IMR-90 (cell line): Measurements from ENCODE around the gene PDE5A. TPM values are rescaled to one million over a fixed set of nuclear protein-coding genes. Genes with fewer than 3 reads are reported as not detected.

Experiments
- ATAC-seq: fragments of 200-7000 bp; cut with Tn5 transposase; 2 replicates; pipeline ENCODE4 v1.9.1; 2020; ENCODE audit warnings: low read depth, mild to moderate bottlenecking, moderate library complexity
- BruUV-seq: library from RNA; stranded (reverse); fragments of 400-500 nt; replicated peaks from 2 replicates; lab custom pipeline; 2021; lab: Mats Ljungman, UMichigan
- CTCF ChIA-PET: fragments of 300-600 bp; formaldehyde crosslinking; extraction: SDS; loops from one replicate; lab custom pipeline; 2021; ENCODE audit warnings: antibody characterized with exemption; lab: Yijun Ruan, JAX
- POLR2A ChIA-PET: fragments of 300-600 bp; sonication (Branson Sonifier 250); formaldehyde crosslinking; loops from one replicate; lab custom pipeline; 2022; ENCODE audit warnings: antibody characterized with exemption; ENCODE audit not compliant: unreplicated experiment; lab: Charles Lee
- DNase-seq: peaks from one replicate; pipeline ENCODE4 v3.0.0; 2013
- H2AFZ ChIP-seq: replicated peaks from 2 replicates; pipeline ENCODE3; 2013; ENCODE audit warnings: low read length, mild to moderate bottlenecking; ENCODE audit not compliant: poor library complexity
- H2AK5ac ChIP-seq: 2 replicates; pipeline ENCODE4 v1.6.1; 2013; ENCODE audit warnings: low read depth, low read length, inconsistent platforms
- H2AK9ac ChIP-seq: replicated peaks from 2 replicates; pipeline ENCODE3; 2013; ENCODE audit warnings: mild to moderate bottlenecking, low read depth, low read length, moderate library complexity; ENCODE audit not compliant: poor library complexity
- H2BK120ac ChIP-seq: 2 replicates; pipeline ENCODE4 v1.6.1; 2013; ENCODE audit warnings: low read depth, low read length, inconsistent platforms
- H2BK15ac ChIP-seq: 3 replicates; pipeline ENCODE4 v1.6.1; 2013; ENCODE audit warnings: low read depth, low read length, inconsistent platforms
- H2BK20ac ChIP-seq: 2 replicates; pipeline ENCODE4 v1.6.1; 2013; ENCODE audit warnings: low read depth, mild to moderate bottlenecking, inconsistent platforms, low read length, moderate library complexity
- H2BK5ac ChIP-seq: 2 replicates; pipeline ENCODE4 v1.6.1; 2013; ENCODE audit warnings: mild to moderate bottlenecking, low read depth, low read length, inconsistent platforms; ENCODE audit not compliant: poor library complexity, severe bottlenecking
- H3K14ac ChIP-seq: replicated peaks from 2 replicates; pipeline ENCODE4 v1.6.1; 2013; ENCODE audit warnings: low read depth, low read length, inconsistent platforms
- H3K18ac ChIP-seq: 2 replicates; pipeline ENCODE4 v1.6.1; 2013; ENCODE audit warnings: low read depth, low read length, control low read depth
- H3K23ac ChIP-seq: 2 replicates; pipeline ENCODE4 v1.6.1; 2013; ENCODE audit warnings: low read depth, low read length, inconsistent platforms
- H3K27ac ChIP-seq: 2 replicates; pipeline ENCODE4 v1.5.1; 2013; ENCODE audit warnings: mild to moderate bottlenecking, control low read depth, low read length; ENCODE audit not compliant: insufficient read depth
- H3K27me3 ChIP-seq: 2 replicates; pipeline ENCODE4 v1.6.1; 2013; ENCODE audit warnings: low read length; ENCODE audit not compliant: control insufficient read depth, insufficient read depth
- H3K36me3 ChIP-seq: 2 replicates; pipeline ENCODE4 v1.6.1; 2013; ENCODE audit warnings: low read length, mixed read lengths; ENCODE audit not compliant: control insufficient read depth, insufficient read depth
- H3K4ac ChIP-seq: 2 replicates; pipeline ENCODE4 v1.6.1; 2013; ENCODE audit warnings: low read depth, low read length, inconsistent platforms
- H3K4me1 ChIP-seq: 2 replicates; pipeline ENCODE4 v1.6.1; 2013; ENCODE audit warnings: low read length, mixed read lengths; ENCODE audit not compliant: control insufficient read depth, insufficient read depth
- H3K4me2 ChIP-seq: 2 replicates; pipeline ENCODE4 v1.6.1; 2013; ENCODE audit warnings: low read depth, mild to moderate bottlenecking, control low read depth, low read length, moderate library complexity
- H3K4me3 ChIP-seq: 2 replicates; pipeline ENCODE4 v1.5.1; 2013; ENCODE audit warnings: low read depth, mild to moderate bottlenecking, control low read depth, low read length, moderate library complexity; ENCODE audit not compliant: insufficient read depth
- H3K56ac ChIP-seq: 2 replicates; pipeline ENCODE4 v1.6.1; 2013; ENCODE audit warnings: low read length, inconsistent platforms; ENCODE audit not compliant: insufficient read depth; ENCODE audit errors: extremely low read depth
- H3K79me1 ChIP-seq, 2 experiments: 2 replicates each; pipeline ENCODE4 v1.6.1; 2013; ENCODE audit warnings: low read length in 2 of 2, inconsistent platforms in 1 of 2, low read depth in 1 of 2
- H3K9ac ChIP-seq: 2 replicates; pipeline ENCODE4 v1.6.1; 2013; ENCODE audit warnings: low read depth, low read length, control low read depth
- H3K9me1 ChIP-seq: 2 replicates; pipeline ENCODE4 v1.6.1; 2013; ENCODE audit warnings: low read length, inconsistent platforms; ENCODE audit not compliant: insufficient read depth
- H3K9me3 ChIP-seq: 2 replicates; pipeline ENCODE4 v1.6.1; 2013; ENCODE audit warnings: low read length; ENCODE audit not compliant: control insufficient read depth, insufficient read depth
- H4K20me1 ChIP-seq: 2 replicates; pipeline ENCODE4 v1.6.1; 2013; ENCODE audit warnings: low read length, inconsistent platforms; ENCODE audit not compliant: insufficient read depth
- H4K5ac ChIP-seq: 2 replicates; pipeline ENCODE4 v1.6.1; 2013; ENCODE audit warnings: mild to moderate bottlenecking, low read depth, low read length, control low read depth
- H4K8ac ChIP-seq, 2 experiments: 2 replicates each; pipeline ENCODE4 v1.6.1; 2013; ENCODE audit warnings: low read depth in 2 of 2, low read length in 2 of 2, control low read depth in 1 of 2, inconsistent platforms in 1 of 2
- H4K91ac ChIP-seq: 2 replicates; pipeline ENCODE4 v1.6.1; 2013; ENCODE audit warnings: low read depth, low read length, inconsistent platforms; ENCODE audit not compliant: insufficient read depth
- MAFK ChIP-seq: IDR thresholded peaks from 2 replicates; pipeline ENCODE4 v1.6.1; 2012; ENCODE audit warnings: low read depth, low read length, improper control_type of control experiment
- RFX5 ChIP-seq: IDR thresholded peaks from 2 replicates; pipeline ENCODE4 v1.8.0; 2012; ENCODE audit warnings: low read depth, mild to moderate bottlenecking, low read length, moderate library complexity
- WGBS, 2 experiments: methylation state at CpG; one replicate each; pipeline versions ENCODE4 v1.1.5 to v1.1.7; 2013; ENCODE audit warnings: missing lambda C conversion rate in 2 of 2; ENCODE audit not compliant: insufficient read length in 1 of 2; ENCODE audit errors: extremely low coverage in 2 of 2; 5-methylcytosine and 5-hydroxymethylcytosine counted together
- dilution Hi-C: fragments of 300-500 bp; cut with HindIII; formaldehyde crosslinking; loops from one replicate; pipeline ENCODE4 v1.14.3; 2018; ENCODE audit warnings: low sequenced_read_pairs; ENCODE audit not compliant: unreplicated experiment
- in situ Hi-C: fragments of 300-500 bp; cut with MboI; formaldehyde crosslinking; loops from 3 replicates; pipeline ENCODE4 v1.14.3; 2019; ENCODE audit warnings: low sequenced_read_pairs, inconsistent platforms, mixed read lengths
- intact Hi-C: fragments of 100-400 bp; cut with micrococcal nuclease; formaldehyde crosslinking; loops from 2 replicates; pipeline ENCODE4 v1.10.0; 2022
- polyA plus RNA-seq, 3 experiments: library from polyadenylated mRNA; depleted of rRNA; stranded (reverse); fragments of >200 nt; gene quantifications; 2 replicates each; pipeline ENCODE4 v1.2.3, GENCODE V29; 2012; ENCODE audit warnings: low replicate concordance in 1 of 3
- total RNA-seq: library from RNA; depleted of rRNA; stranded (reverse); fragments of >200 nt; gene quantifications from 2 replicates; pipeline ENCODE4 v1.2.3, GENCODE V29; 2012

PDE5A gene
- total and polyA plus RNA-seq, 2 of the 4 experiments (the other 2 are of a cell fraction) = 101 to 770 TPM

GRCh38 chr4:119676101-119676500 is 47.5 kb upstream of the PDE5A start:
- TF ChIP-seq MAFK (peak; percentile 48), RFX5 (no peak)
- in situ Hi-C loops (no loop called here), intact Hi-C loops (no loop called here), dilution Hi-C loops (no loop called here)
- no peak overlapping the region for H3K18ac ChIP-seq
- no peak overlapping the region for H3K4me3 ChIP-seq
- H3K9me1 ChIP-seq = no peaks in the 10 kb centered on the region; the same call in 1 of the 2 replicates
- no peak overlapping the region for H2BK120ac ChIP-seq
- POLR2A ChIA-PET = no interaction called here
- no peaks in the 10 kb centered on the region for H3K27me3 ChIP-seq
- H3K56ac ChIP-seq = no peak overlapping the region
- H3K79me1 ChIP-seq = 0 out of 4 replicates have a peak, but pooled peaks cover 0 to under 1% of the 10 kb centered on the region in 2 experiments
- H3K14ac ChIP-seq = no peak overlapping the region
- H2AK5ac ChIP-seq = no peak overlapping the region
- no peak overlapping the region for H3K27ac ChIP-seq
- no peak overlapping the region for H2BK15ac ChIP-seq
- H3K23ac ChIP-seq = no peak overlapping the region
- no peaks in the 10 kb centered on the region for H3K9me3 ChIP-seq
- H2AFZ ChIP-seq = no peak overlapping the region
- H3K4me1 ChIP-seq = peaks cover 5% of the 10 kb centered on the region; the same call in 1 of the 2 replicates
- BruUV-seq = no TSS peak
- no peak overlapping the region for H4K8ac ChIP-seq
- WGBS, 2 experiments = no CpG with 5 or more reads among the region's 3 CpGs
- H4K91ac ChIP-seq = no peak overlapping the region
- H2AK9ac ChIP-seq = no peak overlapping the region
- H3K36me3 ChIP-seq = no peaks in the 10 kb centered on the region
- CTCF ChIA-PET = no interaction called here
- H2BK20ac ChIP-seq = no peak overlapping the region
- ATAC-seq (no peak), DNase-seq (no peak)
- no peak overlapping the region for H2BK5ac ChIP-seq
- H3K9ac ChIP-seq = no peak overlapping the region
- no peak overlapping the region for H3K4me2 ChIP-seq
- no peak overlapping the region for H4K5ac ChIP-seq
- no peaks in the 10 kb centered on the region for H4K20me1 ChIP-seq
- no peak overlapping the region for H3K4ac ChIP-seq
